OCI-LY7 (cell line): ENCODE measurements around the gene RPF1. TPM values are rescaled to one million over a fixed set of nuclear protein-coding genes. Genes with fewer than 3 reads are reported as not detected.

Experiments used
- BruUV-seq: library from RNA; stranded (reverse); fragments of 400-500 nt; replicated peaks from 2 replicates; lab custom pipeline; 2021; lab: Mats Ljungman, UMichigan
- CTCF ChIA-PET: fragments of 300-600 bp; sonication (Branson Sonifier 250); formaldehyde crosslinking; loops from one replicate; lab custom pipeline; 2022; ENCODE audit warnings: antibody characterized with exemption; ENCODE audit not compliant: unreplicated experiment; lab: Charles Lee
- POLR2A ChIA-PET: fragments of 300-600 bp; sonication (Branson Sonifier 250); formaldehyde crosslinking; loops from one replicate; lab custom pipeline; 2022; ENCODE audit warnings: antibody characterized with exemption; lab: Charles Lee
- DNase-seq: peaks from one replicate; pipeline ENCODE4 v3.0.0-alpha.2; 2015; ENCODE audit warnings: low spot score
- H2AFZ ChIP-seq: fragments of 200-600 bp; sonication (generic), shearing (Covaris generic); 2 replicates; pipeline ENCODE4 v1.6.1; 2014; ENCODE audit warnings: mild to moderate bottlenecking, antibody characterized with exemption, low read length, moderate library complexity
- H3K27ac ChIP-seq: fragments of 200-600 bp; sonication (generic); 2 replicates; pipeline ENCODE4 v1.5.1; 2014; ENCODE audit warnings: mixed run types, low read depth, mild to moderate bottlenecking, moderate library complexity, low read length, inconsistent platforms; ENCODE audit not compliant: poor library complexity, severe bottlenecking
- H3K36me3 ChIP-seq: fragments of 200-600 bp; sonication (generic); 2 replicates; pipeline ENCODE4 v1.6.1; 2014; ENCODE audit warnings: mild to moderate bottlenecking, antibody characterized with exemption, low read length, moderate library complexity, mixed read lengths; ENCODE audit not compliant: insufficient read depth
- H3K4me1 ChIP-seq: fragments of 200-600 bp; sonication (generic); 2 replicates; pipeline ENCODE4 v1.5.1; 2014; ENCODE audit warnings: mild to moderate bottlenecking, low read length; ENCODE audit not compliant: insufficient read depth, poor library complexity, severe bottlenecking
- H3K4me2 ChIP-seq: fragments of 200-600 bp; sonication (generic); 2 replicates; pipeline ENCODE4 v1.6.1; 2014; ENCODE audit warnings: mild to moderate bottlenecking, low read length
- H3K4me3 ChIP-seq: fragments of 200-600 bp; sonication (generic); 2 replicates; pipeline ENCODE4 v1.5.1; 2014; ENCODE audit warnings: mild to moderate bottlenecking, low read depth, low read length; ENCODE audit not compliant: poor library complexity, severe bottlenecking
- H3K79me2 ChIP-seq: fragments of 200-600 bp; sonication (generic); 2 replicates; pipeline ENCODE4 v1.6.1; 2016; ENCODE audit warnings: low read depth, mild to moderate bottlenecking, low read length, moderate library complexity, mixed read lengths; ENCODE audit not compliant: insufficient read depth
- H3K9me2 ChIP-seq: fragments of 200-600 bp; sonication (generic); 2 replicates; pipeline ENCODE4 v1.6.1; 2016; ENCODE audit warnings: mild to moderate bottlenecking, low read length, mixed read lengths; ENCODE audit not compliant: insufficient read depth
- H3K9me3 ChIP-seq: fragments of 200-600 bp; sonication (generic); 2 replicates; pipeline ENCODE4 v1.6.1; 2014; ENCODE audit warnings: mild to moderate bottlenecking, mixed run types, low read length, mixed read lengths
- H4K20me1 ChIP-seq: fragments of 200-600 bp; sonication (generic); 2 replicates; pipeline ENCODE4 v1.6.1; 2014; ENCODE audit warnings: mild to moderate bottlenecking, antibody characterized with exemption, low read length, moderate library complexity, mixed read lengths; ENCODE audit not compliant: insufficient read depth
- CTCF ChIP-seq: fragments of 200-600 bp; sonication (generic); conservative IDR thresholded peaks from 2 replicates; pipeline ENCODE4 v1.5.1; 2014; ENCODE audit warnings: mild to moderate bottlenecking, antibody characterized with exemption, low read length, moderate library complexity, mixed read lengths
- EZH2phosphoT487 ChIP-seq: fragments of 200-600 bp; sonication (generic); IDR thresholded peaks from 2 replicates; pipeline ENCODE4 v1.6.1; 2018; ENCODE audit warnings: low read depth, borderline replicate concordance, mild to moderate bottlenecking, mixed run types, antibody characterized with exemption, low read length, moderate library complexity, mixed read lengths
- intact Hi-C: fragments of 100-400 bp; cut with micrococcal nuclease; formaldehyde crosslinking; loops from one replicate; pipeline ENCODE4 v1.10.0; 2022; ENCODE audit not compliant: unreplicated experiment
- total RNA-seq, 2 experiments: library from RNA; depleted of rRNA in 1 of 2; stranded (reverse); fragments of >200 nt in 1 of 2; shearing (Covaris generic) in 1 of 2; gene quantifications; 2 replicates each; pipeline ENCODE4 v1.2.3, GENCODE V29; 2014 to 2022

The RPF1 gene
- total RNA-seq, 2 experiments from 2014 or later: 49.7 to 57.9 TPM

- Histone ChIP-seq H3K36me3 (peaks cover 95% of the 10 kb centered on the region), H4K20me1 (no peaks in the 10 kb centered on the region), H3K79me2 (peaks cover 25% of the 10 kb centered on the region; the same call in 1 of the 2 replicates), H2AFZ (no peak overlapping the region), H3K9me2 (no peaks in the 10 kb centered on the region), H3K9me3 (no peaks in the 10 kb centered on the region), H3K4me1 (no peaks in the 10 kb centered on the region), H3K4me3 (no peak overlapping the region), H3K4me2 (no peak overlapping the region), H3K27ac (no peak overlapping the region)
- DNase-seq: no peak
- POLR2A ChIA-PET: interaction anchor here (0.7 to 1.5 kb wide), 5 partner anchors 9 to 84 kb away, joined by 3 to 7 read pairs (median 4); partner anchors contain the start of gene CTBS
- BruUV-seq: no TSS peak
- CTCF ChIA-PET: no interaction called here
- intact Hi-C loops: no loop called here
- TF ChIP-seq EZH2phosphoT487 (no peak), CTCF (no peak)
Measured at GRCh38 chr1:84489766-84490165, 10.7 kb downstream of the RPF1 start.

- intact Hi-C loops: no loop called here
- H3K9me2 ChIP-seq: no peaks in the 10 kb centered on the region
- peaks cover 98% of the 10 kb centered on the region for H3K36me3 ChIP-seq
- H3K4me2 ChIP-seq: no peak overlapping the region
- no TSS peak for BruUV-seq
- POLR2A ChIA-PET: no interaction called here
- H3K79me2 ChIP-seq: peaks cover 14% of the 10 kb centered on the region; the same call in 1 of the 2 replicates
- H4K20me1 ChIP-seq: no peaks in the 10 kb centered on the region
- no peaks in the 10 kb centered on the region for H3K9me3 ChIP-seq
- TF ChIP-seq CTCF: no peak
- TF ChIP-seq EZH2phosphoT487: no peak
- H3K4me3 ChIP-seq: no peak overlapping the region
- H2AFZ ChIP-seq: no peak overlapping the region
- CTCF ChIA-PET: no interaction called here
- no peaks in the 10 kb centered on the region for H3K4me1 ChIP-seq
- H3K27ac ChIP-seq: no peak overlapping the region
- DNase-seq: no peak
Measured at GRCh38 chr1:84492726-84493125, 13.7 kb downstream of the RPF1 start.

GRCh38 chr1:84493747-84494146 lies 14.7 kb downstream of the RPF1 start:
- POLR2A ChIA-PET: no interaction called here
- peaks cover 7% of the 10 kb centered on the region; the same call in 1 of the 2 replicates for H3K79me2 ChIP-seq
- DNase-seq: no peak
- intact Hi-C loops: no loop called here
- no peaks in the 10 kb centered on the region for H3K4me1 ChIP-seq
- no peak overlapping the region for H3K4me3 ChIP-seq
- no peak overlapping the region for H2AFZ ChIP-seq
- H4K20me1 ChIP-seq: no peaks in the 10 kb centered on the region
- H3K9me3 ChIP-seq: no peaks in the 10 kb centered on the region
- H3K27ac ChIP-seq: no peak overlapping the region
- H3K36me3 ChIP-seq: peaks cover 99% of the 10 kb centered on the region
- H3K4me2 ChIP-seq: no peak overlapping the region
- BruUV-seq: no TSS peak
- no peaks in the 10 kb centered on the region for H3K9me2 ChIP-seq
- CTCF ChIA-PET: no interaction called here
- TF ChIP-seq CTCF: no peak
- no peak for TF ChIP-seq EZH2phosphoT487
